ENCODE data around the gene CAMTA1. TPM values are rescaled to one million over a fixed set of nuclear protein-coding genes. Genes with fewer than 3 reads are reported as not detected.

Gene CAMTA1
- total and polyA plus RNA-seq, 4 donors, result 18.0 to 93.5 (median 35.8) TPM

- Histone ChIP-seq H3K9me3 (ENCODE audit: control insufficient read depth in 4 of 4, low read length in 3 of 4) (no peaks in the 10 kb centered on the region), H3K27ac (ENCODE audit: low read depth in 1 of 2, low read length in 2 of 2) (no peak overlapping the region), H3K9ac (ENCODE audit: low read depth in 1 of 2, low read length in 2 of 2) (no peak overlapping the region), H3K27me3 (ENCODE audit: control insufficient read depth in 4 of 4, insufficient read depth in 4 of 4, low read length in 3 of 4) (no peaks in the 10 kb centered on the region), H3K36me3 (ENCODE audit: control insufficient read depth in 4 of 4, insufficient read depth in 3 of 4, low read depth in 1 of 4, low read length in 3 of 4) (no peaks in the 10 kb centered on the region), H3K4me3 (ENCODE audit: low read depth in 1 of 3, low read length in 3 of 3) (no peak overlapping the region), H3K4me1 (ENCODE audit: control insufficient read depth in 4 of 4, insufficient read depth in 4 of 4, low read length in 3 of 4) (no peaks in the 10 kb centered on the region)
- DNase-seq (ENCODE audit: low spot score), result no peak
- TF ChIP-seq RAD21 (IDR thresholded peaks at IDR 0.05) (no peak), HNF4G (IDR thresholded peaks at IDR 0.05) (no peak), GABPA (IDR thresholded peaks at IDR 0.05 in 1 of 2, conservative IDR thresholded peaks at IDR 0.05 in 1 of 2) (no peak), ZBTB33 (IDR thresholded peaks at IDR 0.05) (no peak), TAF1 (conservative IDR thresholded peaks at IDR 0.05) (no peak), YY1 (IDR thresholded peaks at IDR 0.05) (no peak), NR2F2 (IDR thresholded peaks at IDR 0.05) (no peak), CTCF (IDR thresholded peaks at IDR 0.05; ENCODE audit: low read depth, low read length, missing input control) (no peak), HNF4A (conservative IDR thresholded peaks at IDR 0.05) (no peak), JUND (IDR thresholded peaks at IDR 0.05) (no peak), ATF3 (IDR thresholded peaks at IDR 0.05) (no peak), REST (IDR thresholded peaks at IDR 0.05) (no peak), MAX (IDR thresholded peaks at IDR 0.05) (no peak), FOXA2 (IDR thresholded peaks at IDR 0.05) (no peak), FOXA1 (IDR thresholded peaks at IDR 0.05) (no peak), SP1 (IDR thresholded peaks at IDR 0.05) (no peak), RXRA (IDR thresholded peaks at IDR 0.05) (no peak), EGR1 (IDR thresholded peaks at IDR 0.05; ENCODE audit: low read depth in 2 of 2) (no peak)
- 94% methylated on average over 10 of the region's 10 CpGs for WGBS
Measured at GRCh38 chr1:7192453-7192852, 407.2 kb downstream of the CAMTA1 start.

Data from liver (tissue), 9 donors.